H9 (cell line): Measurements from ENCODE around the gene GCC2. TPM values are rescaled to one million over a fixed set of nuclear protein-coding genes. Genes with fewer than 3 reads are reported as not detected.
"Not testable (repeated sequence)": the region's sequence is repeated elsewhere in the genome, so short reads cannot be mapped to it uniquely, and the experiment has no call there.

Experiments used
- DNase-seq: peaks from one replicate; pipeline ENCODE4 v3.0.0-alpha.2; 2017
- H2AFZ ChIP-seq: one replicate; pipeline ENCODE4 v1.6.1; 2013; ENCODE audit warnings: mild to moderate bottlenecking, low read length, control low read depth, moderate library complexity
- H2AK5ac ChIP-seq: 2 replicates; pipeline ENCODE4 v1.6.1; 2013; ENCODE audit warnings: low read length, control low read depth, mixed read lengths; ENCODE audit not compliant: insufficient read length
- H2BK120ac ChIP-seq: one replicate; pipeline ENCODE4 v1.6.1; 2013; ENCODE audit warnings: low read depth, mild to moderate bottlenecking, low read length, control low read depth, inconsistent platforms; ENCODE audit not compliant: poor library complexity, severe bottlenecking
- H2BK12ac ChIP-seq: 2 replicates; pipeline ENCODE4 v1.6.1; 2013; ENCODE audit warnings: low read length, control low read depth, mixed read lengths, low read depth; ENCODE audit not compliant: insufficient read length
- H2BK15ac ChIP-seq: 2 replicates; pipeline ENCODE4 v1.6.1; 2013; ENCODE audit warnings: low read depth, low read length, control low read depth
- H2BK20ac ChIP-seq: one replicate; pipeline ENCODE4 v1.6.1; 2013; ENCODE audit warnings: low read depth, mild to moderate bottlenecking, low read length, control low read depth, inconsistent platforms; ENCODE audit not compliant: poor library complexity, severe bottlenecking
- H2BK5ac ChIP-seq: 2 replicates; pipeline ENCODE4 v1.6.1; 2013; ENCODE audit warnings: low read length, control low read depth, mixed read lengths; ENCODE audit not compliant: insufficient read length
- H3K14ac ChIP-seq: 2 replicates; pipeline ENCODE4 v1.6.1; 2013; ENCODE audit warnings: low read length, control low read depth; ENCODE audit not compliant: insufficient read depth
- H3K18ac ChIP-seq: 2 replicates; pipeline ENCODE4 v1.6.1; 2013; ENCODE audit warnings: low read depth, mild to moderate bottlenecking, mixed read lengths, low read length, control low read depth; ENCODE audit not compliant: insufficient read length
- H3K23ac ChIP-seq: 2 replicates; pipeline ENCODE4 v1.6.1; 2013; ENCODE audit warnings: low read length, control low read depth, mixed read lengths, low read depth; ENCODE audit not compliant: insufficient read length
- H3K23me2 ChIP-seq: 2 replicates; pipeline ENCODE4 v1.6.1; 2013; ENCODE audit warnings: low read depth, mild to moderate bottlenecking, mixed read lengths, low read length, control low read depth; ENCODE audit not compliant: insufficient read length, poor library complexity, severe bottlenecking
- H3K27ac ChIP-seq: 2 replicates; pipeline ENCODE4 v1.5.1; 2013; ENCODE audit warnings: low read length, control low read depth, mixed read lengths, low read depth; ENCODE audit not compliant: insufficient read length
- H3K27me3 ChIP-seq: 2 replicates; pipeline ENCODE4 v1.6.1; 2013; ENCODE audit warnings: low read length, control low read depth, inconsistent platforms; ENCODE audit not compliant: insufficient read depth
- H3K4ac ChIP-seq: 2 replicates; pipeline ENCODE4 v1.6.1; 2013; ENCODE audit warnings: low read depth, mild to moderate bottlenecking, control low read depth, inconsistent platforms, low read length, moderate library complexity
- H3K4me1 ChIP-seq: 2 replicates; pipeline ENCODE4 v1.6.1; 2013; ENCODE audit warnings: low read length, control low read depth, inconsistent platforms; ENCODE audit not compliant: insufficient read depth
- H3K4me2 ChIP-seq: 2 replicates; pipeline ENCODE4 v1.6.1; 2013; ENCODE audit warnings: low read length, control low read depth, mixed read lengths; ENCODE audit not compliant: insufficient read length, insufficient read depth
- H3K56ac ChIP-seq: 2 replicates; pipeline ENCODE4 v1.6.1; 2013; ENCODE audit warnings: low read depth, mild to moderate bottlenecking, mixed read lengths, low read length, control low read depth; ENCODE audit not compliant: insufficient read length
- H3K79me1 ChIP-seq: 2 replicates; pipeline ENCODE4 v1.6.1; 2013; ENCODE audit warnings: low read depth, mild to moderate bottlenecking, moderate library complexity, low read length, control low read depth, inconsistent platforms; ENCODE audit not compliant: insufficient read depth, poor library complexity, severe bottlenecking
- H3K79me2 ChIP-seq: 2 replicates; pipeline ENCODE4 v1.6.1; 2013; ENCODE audit warnings: low read length, control low read depth, inconsistent platforms; ENCODE audit not compliant: insufficient read depth
- H3K9ac ChIP-seq: 2 replicates; pipeline ENCODE4 v1.6.1; 2013; ENCODE audit warnings: low read length, control low read depth, mixed read lengths; ENCODE audit not compliant: insufficient read length; ENCODE audit errors: extremely low read depth
- H3K9me3 ChIP-seq: one replicate; pipeline ENCODE4 v1.6.1; 2013; ENCODE audit warnings: low read depth, low read length, inconsistent platforms; ENCODE audit not compliant: control insufficient read depth
- H3T11ph ChIP-seq: one replicate; pipeline ENCODE4 v1.6.1; 2013; ENCODE audit warnings: mild to moderate bottlenecking, low read length, control low read depth, inconsistent platforms
- H4K20me1 ChIP-seq: one replicate; pipeline ENCODE4 v1.6.1; 2013; ENCODE audit not compliant: control insufficient read depth, insufficient read length, insufficient read depth
- H4K5ac ChIP-seq: 2 replicates; pipeline ENCODE4 v1.6.1; 2013; ENCODE audit warnings: low read depth, mild to moderate bottlenecking, mixed read lengths, low read length, control low read depth; ENCODE audit not compliant: insufficient read length
- H4K8ac ChIP-seq: replicated peaks from 2 replicates; pipeline ENCODE4 v1.6.1; 2013; ENCODE audit warnings: low read length, control low read depth, mixed read lengths, low read depth; ENCODE audit not compliant: insufficient read length
- H4K91ac ChIP-seq: 2 replicates; pipeline ENCODE4 v1.6.1; 2013; ENCODE audit warnings: low read depth, mild to moderate bottlenecking, moderate library complexity, mixed read lengths, low read length, control low read depth; ENCODE audit not compliant: insufficient read length
- H3K27ac Mint-ChIP-seq, 3 experiments: 2 replicates in 2 of 3; 3 replicates in 1 of 3; pipeline ENCODE4 v1.8.0; 2020 to 2021; ENCODE audit warnings: mixed read lengths in 3 of 3, mild to moderate bottlenecking in 1 of 3, moderate library complexity in 1 of 3
- H3K27me3 Mint-ChIP-seq: 2 replicates; pipeline ENCODE4 v1.8.0; 2021; ENCODE audit warnings: low read depth, mild to moderate bottlenecking, moderate library complexity, mixed read lengths
- H3K36me3 Mint-ChIP-seq, 3 experiments: 2 replicates in 2 of 3; 3 replicates in 1 of 3; pipeline ENCODE4 v1.8.0; 2020 to 2021; ENCODE audit warnings: low read depth in 3 of 3, mixed read lengths in 3 of 3; ENCODE audit not compliant: insufficient read depth in 1 of 3
- H3K4me1 Mint-ChIP-seq, 2 experiments: 2 replicates each; pipeline ENCODE4 v1.8.0; 2020; ENCODE audit warnings: mixed read lengths in 2 of 2
- H3K4me3 Mint-ChIP-seq, 2 experiments: 2 replicates in 1 of 2; 3 replicates in 1 of 2; pipeline ENCODE4 v1.8.0; 2020 to 2021; ENCODE audit warnings: mild to moderate bottlenecking in 2 of 2, mixed read lengths in 2 of 2, moderate library complexity in 1 of 2
- H3K9me3 Mint-ChIP-seq, 2 experiments: 2 replicates in 1 of 2; 3 replicates in 1 of 2; pipeline ENCODE4 v1.8.0; 2020; ENCODE audit warnings: mild to moderate bottlenecking in 2 of 2, mixed read lengths in 2 of 2, moderate library complexity in 1 of 2
- CTCF ChIP-seq: fragments of 200-600 bp; sonication (generic); conservative IDR thresholded peaks from 3 replicates; pipeline ENCODE4 v1.8.0; 2021; ENCODE audit warnings: antibody characterized with exemption, mild to moderate bottlenecking
- WGBS: extraction: QIAGEN DNeasy Blood & Tissue Kit; methylation state at CpG from one replicate; pipeline ENCODE4 v1.1.7; 2013; ENCODE audit warnings: missing lambda C conversion rate, low lambda C conversion rate, mixed read lengths; ENCODE audit not compliant: insufficient read length; ENCODE audit errors: extremely low coverage; 5-methylcytosine and 5-hydroxymethylcytosine counted together
- total RNA-seq: library from RNA; stranded (reverse); gene quantifications from 2 replicates; pipeline ENCODE4 v1.2.1, GENCODE V29; 2021

The GCC2 gene
- total RNA-seq, 1 experiment from 2014 or later: 53.3 TPM

DNA sequence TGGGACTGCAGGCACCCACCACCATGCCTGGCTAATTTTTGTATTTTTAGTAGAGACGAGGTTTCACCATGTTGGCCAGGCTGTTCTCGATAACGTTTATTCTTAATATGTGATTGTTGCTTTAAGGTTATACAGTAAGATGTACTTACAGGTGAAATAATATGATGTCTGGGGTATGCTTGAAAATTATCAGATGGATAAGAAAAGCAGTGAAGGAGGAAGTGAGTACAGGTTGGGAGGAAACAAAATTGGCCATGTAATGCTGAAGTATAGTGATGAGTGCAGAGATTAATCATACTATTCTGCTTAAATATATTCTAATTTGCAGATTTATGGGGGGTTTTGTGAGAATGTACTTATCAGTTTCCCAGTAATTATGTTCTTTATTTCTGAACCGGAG, 3.0 kb downstream of the GCC2 start:
- H3K27me3 Mint-ChIP-seq: no peaks in the 10 kb centered on the region
- no peak overlapping the region for H3K4ac ChIP-seq
- peaks cover 27 to 29% of the 10 kb centered on the region in 2 experiments for H3K4me1 Mint-ChIP-seq
- no peaks in the 10 kb centered on the region for H4K20me1 ChIP-seq
- H2BK120ac ChIP-seq: no peak overlapping the region
- no peak overlapping the region for H2AFZ ChIP-seq
- no peak overlapping the region for H2BK12ac ChIP-seq
- H3K27ac ChIP-seq: no peak overlapping the region
- H3K56ac ChIP-seq: no peak overlapping the region
- H3K9me3 ChIP-seq: no peaks in the 10 kb centered on the region
- H3K4me2 ChIP-seq: no peak overlapping the region
- no peaks in the 10 kb centered on the region for H3K23me2 ChIP-seq
- no CpG with 5 or more reads among the region's 4 CpGs for WGBS
- no peaks in the 10 kb centered on the region; a peak in 1 of 5 replicates for H3K9me3 Mint-ChIP-seq
- TF ChIP-seq CTCF: no peak
- no peak overlapping the region for H2BK15ac ChIP-seq
- DNase-seq: no peak
- H2BK20ac ChIP-seq: no peak overlapping the region
- H3K79me2 ChIP-seq: no peaks in the 10 kb centered on the region; the same call in 1 of the 2 replicates
- no peak overlapping the region for H3K27ac Mint-ChIP-seq
- no peak overlapping the region for H3K14ac ChIP-seq
- H3K18ac ChIP-seq: no peak overlapping the region
- H3K23ac ChIP-seq: no peak overlapping the region
- H4K8ac ChIP-seq: no peak overlapping the region
- H3K4me1 ChIP-seq: peaks cover 2% of the 10 kb centered on the region; the same call in 1 of the 2 replicates
- no peak overlapping the region for H4K91ac ChIP-seq
- H3K4me3 Mint-ChIP-seq: no peak overlapping the region
- H3K9ac ChIP-seq: no peak overlapping the region
- no peak overlapping the region for H2AK5ac ChIP-seq
- H3K27me3 ChIP-seq: no peaks in the 10 kb centered on the region
- no peak overlapping the region for H2BK5ac ChIP-seq
- H4K5ac ChIP-seq: no peak overlapping the region
- no peaks in the 10 kb centered on the region for H3K79me1 ChIP-seq
- H3K36me3 Mint-ChIP-seq: peaks cover 36 to 61% (median 58%) of the 10 kb centered on the region in 3 experiments
- H3T11ph ChIP-seq: no peak overlapping the region

DNA sequence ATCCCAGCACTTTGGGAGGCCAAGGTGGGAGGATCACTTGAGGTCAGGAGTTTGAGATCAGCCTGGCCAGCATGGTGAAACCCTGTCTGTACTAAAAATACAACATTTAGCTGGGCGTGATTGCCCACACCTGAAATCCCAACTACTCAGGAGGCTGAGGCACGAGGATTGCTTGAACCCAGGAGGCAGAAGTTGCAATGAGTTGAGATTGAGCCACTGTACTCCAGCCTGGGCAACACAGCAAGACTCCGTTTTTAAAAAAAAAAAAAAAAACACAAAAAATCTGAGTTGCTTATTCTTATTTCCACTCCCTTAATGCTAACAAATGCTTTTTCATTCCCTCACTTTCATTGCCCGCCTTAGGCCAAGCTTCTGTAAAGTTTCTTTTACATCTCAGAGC, 4.5 kb downstream of the GCC2 start:
- not testable (repeated sequence) for H3K9me3 ChIP-seq, H3K27ac ChIP-seq, H4K8ac ChIP-seq, H3K27ac Mint-ChIP-seq, H3K27me3 Mint-ChIP-seq, H3K18ac ChIP-seq, H2BK5ac ChIP-seq, H3T11ph ChIP-seq, DNase-seq, H2AFZ ChIP-seq, H3K79me1 ChIP-seq, H3K79me2 ChIP-seq, H3K27me3 ChIP-seq, H3K4me2 ChIP-seq, H3K23me2 ChIP-seq, H3K4me1 ChIP-seq, H3K56ac ChIP-seq, H3K23ac ChIP-seq, H2BK15ac ChIP-seq, H3K9ac ChIP-seq, H3K9me3 Mint-ChIP-seq, H3K4ac ChIP-seq, H2AK5ac ChIP-seq, H4K20me1 ChIP-seq, H4K91ac ChIP-seq, H2BK20ac ChIP-seq, H2BK120ac ChIP-seq, H3K4me3 Mint-ChIP-seq, H4K5ac ChIP-seq, H2BK12ac ChIP-seq, H3K14ac ChIP-seq
- no CpG with 5 or more reads among the region's 4 CpGs for WGBS
- H3K4me1 Mint-ChIP-seq: peaks cover 19 to 20% of the 10 kb centered on the region in 2 experiments
- H3K36me3 Mint-ChIP-seq: peaks cover 49 to 77% (median 73%) of the 10 kb centered on the region in 3 experiments
